Caco-2 (cell line): Measurements from ENCODE around the gene PLXDC2. TPM values are rescaled to one million over a fixed set of nuclear protein-coding genes. Genes with fewer than 3 reads are reported as not detected.

Experiments used
- BruUV-seq: library from RNA; stranded (reverse); fragments of 400-500 nt; replicated peaks from 2 replicates; lab custom pipeline; 2021; lab: Mats Ljungman, UMichigan
- CTCF ChIA-PET: fragments of 300-600 bp; sonication (Branson Sonifier 250); formaldehyde crosslinking; loops from one replicate; lab custom pipeline; 2022; ENCODE audit warnings: antibody characterized with exemption; lab: Charles Lee
- POLR2A ChIA-PET: fragments of 300-600 bp; sonication (Branson Sonifier 250); formaldehyde crosslinking; loops from one replicate; lab custom pipeline; 2022; ENCODE audit warnings: antibody characterized with exemption; lab: Charles Lee
- DNase-seq, 2 experiments: peaks; one replicate each; pipeline versions ENCODE4 v3.0.0 to v3.0.0-alpha.2; 2020 to 2022
- H3K27me3 ChIP-seq: replicated peaks from 2 replicates; pipeline ENCODE4 v1.6.0; 2011; ENCODE audit warnings: low read length; ENCODE audit not compliant: control insufficient read depth, insufficient read depth
- H3K36me3 ChIP-seq: 2 replicates; pipeline ENCODE4 v1.5.1; 2011; ENCODE audit warnings: low read length; ENCODE audit not compliant: control insufficient read depth, insufficient read depth
- H3K4me1 ChIP-seq: fragments of 250-450 bp; sonication (Bioruptor Pico); 2 replicates; pipeline ENCODE4 v1.5.1; 2020; ENCODE audit warnings: mild to moderate bottlenecking
- H3K4me3 ChIP-seq: 2 replicates; pipeline ENCODE4 v1.5.1; 2011; ENCODE audit warnings: low read depth, mild to moderate bottlenecking, control low read depth, low read length
- H3K9me3 ChIP-seq: fragments of 250-450 bp; sonication (Bioruptor Pico); 2 replicates; pipeline ENCODE4 v1.5.1; 2020; ENCODE audit warnings: mild to moderate bottlenecking, moderate library complexity
- H3K27ac Mint-ChIP-seq: one replicate; pipeline ENCODE4 v1.8.0; 2022; ENCODE audit warnings: mixed read lengths; ENCODE audit not compliant: unreplicated experiment
- H3K27me3 Mint-ChIP-seq: one replicate; pipeline ENCODE4 v1.8.0; 2022; ENCODE audit warnings: mixed read lengths; ENCODE audit not compliant: insufficient read depth, unreplicated experiment
- H3K36me3 Mint-ChIP-seq: one replicate; pipeline ENCODE4 v1.8.0; 2022; ENCODE audit warnings: mild to moderate bottlenecking, mixed read lengths; ENCODE audit not compliant: insufficient read depth, unreplicated experiment
- H3K4me1 Mint-ChIP-seq: one replicate; pipeline ENCODE4 v1.8.0; 2022; ENCODE audit warnings: low read depth, mixed read lengths; ENCODE audit not compliant: unreplicated experiment
- H3K4me3 Mint-ChIP-seq: one replicate; pipeline ENCODE4 v1.8.0; 2022; ENCODE audit warnings: mild to moderate bottlenecking, moderate library complexity, mixed read lengths; ENCODE audit not compliant: unreplicated experiment
- H3K9me3 Mint-ChIP-seq: one replicate; pipeline ENCODE4 v1.8.0; 2022; ENCODE audit warnings: mixed read lengths; ENCODE audit not compliant: unreplicated experiment
- CTCF ChIP-seq, 2 experiments: fragments of 200-600 bp in 1 of 2; IDR thresholded peaks; 1 replicate in 1 of 2; 2 replicates in 1 of 2; pipeline versions ENCODE4 v1.5.1 to v1.8.0; 2011 to 2022; ENCODE audit warnings: antibody characterized with exemption in 1 of 2, control low read depth in 1 of 2, inconsistent platforms in 1 of 2, low read depth in 1 of 2, low read length in 1 of 2, mild to moderate bottlenecking in 1 of 2, moderate library complexity in 1 of 2; ENCODE audit not compliant: insufficient read depth in 1 of 2, severe bottlenecking in 1 of 2, unreplicated experiment in 1 of 2
- intact Hi-C: fragments of 100-400 bp; cut with micrococcal nuclease; formaldehyde crosslinking; loops from one replicate; pipeline ENCODE4 v1.10.0; 2022; ENCODE audit not compliant: unreplicated experiment
- total RNA-seq: library from RNA; stranded (reverse); gene quantifications from 2 replicates; pipeline ENCODE4 v1.2.3, GENCODE V29; 2022

Gene PLXDC2
- total RNA-seq, 1 experiment from 2014 or later = 0.54 TPM

GRCh38 chr10:20128811-20129210 lies 312.6 kb downstream of the PLXDC2 start:
- H3K36me3 Mint-ChIP-seq = no peaks in the 10 kb centered on the region
- H3K27me3 ChIP-seq = no peaks in the 10 kb centered on the region
- peaks cover 14% of the 10 kb centered on the region for H3K9me3 Mint-ChIP-seq
- ChIA-PET POLR2A (no interaction called here), CTCF (no interaction called here)
- H3K4me1 Mint-ChIP-seq = no peaks in the 10 kb centered on the region
- H3K4me1 ChIP-seq = no peaks in the 10 kb centered on the region
- no peak overlapping the region for H3K4me3 ChIP-seq
- no peak for DNase-seq
- intact Hi-C loops = no loop called here
- peaks cover 3% of the 10 kb centered on the region for H3K27me3 Mint-ChIP-seq
- no peak for TF ChIP-seq CTCF (IDR thresholded peaks at IDR 0.05; ENCODE audit: insufficient read depth in 1 of 2, low read depth in 1 of 2, low read length in 1 of 2, severe bottlenecking in 1 of 2, unreplicated experiment in 1 of 2)
- no TSS peak for BruUV-seq
- H3K9me3 ChIP-seq = no peaks in the 10 kb centered on the region
- H3K4me3 Mint-ChIP-seq = no peak overlapping the region
- no peak overlapping the region for H3K27ac Mint-ChIP-seq
- H3K36me3 ChIP-seq = no peaks in the 10 kb centered on the region

- H3K36me3 ChIP-seq = no peaks in the 10 kb centered on the region
- DNase-seq = no peak
- H3K4me1 ChIP-seq = no peaks in the 10 kb centered on the region
- Mint-ChIP-seq H3K27ac (no peak overlapping the region), H3K36me3 (no peaks in the 10 kb centered on the region), H3K4me1 (no peaks in the 10 kb centered on the region), H3K4me3 (no peak overlapping the region), H3K27me3 (peaks cover 3% of the 10 kb centered on the region), H3K9me3 (peaks cover 11% of the 10 kb centered on the region)
- no peaks in the 10 kb centered on the region for H3K9me3 ChIP-seq
- no peaks in the 10 kb centered on the region for H3K27me3 ChIP-seq
- TF ChIP-seq CTCF (IDR thresholded peaks at IDR 0.05; ENCODE audit: insufficient read depth in 1 of 2, low read depth in 1 of 2, low read length in 1 of 2, severe bottlenecking in 1 of 2, unreplicated experiment in 1 of 2) = no peak
- BruUV-seq = no TSS peak
- intact Hi-C loops = no loop called here
- POLR2A ChIA-PET = no interaction called here
- CTCF ChIA-PET = no interaction called here
- no peak overlapping the region for H3K4me3 ChIP-seq
Measured at GRCh38 chr10:20132816-20133215, 316.6 kb downstream of the PLXDC2 start.

- Histone ChIP-seq H3K27me3 (no peaks in the 10 kb centered on the region), H3K4me1 (no peaks in the 10 kb centered on the region), H3K9me3 (no peaks in the 10 kb centered on the region), H3K4me3 (no peak overlapping the region), H3K36me3 (no peaks in the 10 kb centered on the region)
- TF ChIP-seq CTCF (IDR thresholded peaks at IDR 0.05; ENCODE audit: insufficient read depth in 1 of 2, low read depth in 1 of 2, low read length in 1 of 2, severe bottlenecking in 1 of 2, unreplicated experiment in 1 of 2) = no peak
- H3K4me1 Mint-ChIP-seq = no peaks in the 10 kb centered on the region
- no peak for DNase-seq
- H3K9me3 Mint-ChIP-seq = peaks cover 11% of the 10 kb centered on the region
- intact Hi-C loops = no loop called here
- peaks cover 3% of the 10 kb centered on the region for H3K27me3 Mint-ChIP-seq
- POLR2A ChIA-PET = no interaction called here
- no peak overlapping the region for H3K4me3 Mint-ChIP-seq
- BruUV-seq = no TSS peak
- H3K27ac Mint-ChIP-seq = no peak overlapping the region
- CTCF ChIA-PET = no interaction called here
- no peaks in the 10 kb centered on the region for H3K36me3 Mint-ChIP-seq
Measured at GRCh38 chr10:20133669-20134189, 317.5 kb downstream of the PLXDC2 start.
